Ovary (tissue), 9 donors: ENCODE data around the gene PKD2. TPM values are rescaled to one million over a fixed set of nuclear protein-coding genes. Genes with fewer than 3 reads are reported as not detected.

ENCODE experiments used
- DNase-seq, 5 donors: peaks; one replicate each; pipeline ENCODE4 v3.0.0-alpha.2; 2019 to 2020
- H3K27ac ChIP-seq, 2 donors: fragments of 200-600 bp; one replicate each; pipeline versions ENCODE4 v1.5.1 to v1.8.0; 2019 to 2022
- H3K27me3 ChIP-seq: fragments of 200-600 bp; one replicate; pipeline ENCODE4 v1.8.0; 2022
- H3K36me3 ChIP-seq: fragments of 200-600 bp; sonication (generic); one replicate; pipeline ENCODE4 v1.5.1; 2019
- H3K4me1 ChIP-seq: one replicate; pipeline ENCODE4 v1.8.1; 2013; ENCODE audit warnings: mild to moderate bottlenecking, moderate library complexity; ENCODE audit not compliant: insufficient read depth
- H3K4me3 ChIP-seq: fragments of 200-600 bp; sonication (generic); one replicate; pipeline ENCODE4 v1.5.1; 2017
- H3K9me3 ChIP-seq, 2 donors: fragments of 200-600 bp in 1 of 2; sonication (generic) in 1 of 2; one replicate each; pipeline versions ENCODE4 v1.5.1 to v1.8.1; 2013 to 2019; ENCODE audit warnings: mild to moderate bottlenecking in 1 of 2, moderate library complexity in 1 of 2
- CTCF ChIP-seq, 3 donors: fragments of 450-650 bp in 2 of 3; fragments of 200-600 bp in 1 of 3; IDR thresholded peaks; one replicate each; pipeline versions ENCODE4 v1.5.1 to v1.8.0; 2016 to 2022; ENCODE audit warnings: antibody characterized with exemption in 3 of 3, mild to moderate bottlenecking in 1 of 3
- EP300 ChIP-seq: sonication (generic); formaldehyde crosslinking; IDR thresholded peaks from one replicate; pipeline ENCODE4 v1.6.1; 2017; ENCODE audit warnings: antibody characterized with exemption
- POLR2A ChIP-seq: fragments of 450-650 bp; IDR thresholded peaks from one replicate; pipeline ENCODE4 v1.6.1; 2017; ENCODE audit warnings: antibody characterized with exemption, mild to moderate bottlenecking, moderate library complexity
- WGBS, 3 donors: extraction: QIAGEN DNeasy Blood & Tissue Kit in 1 of 3; methylation state at CpG; one replicate each; pipeline versions ENCODE4 v1.1.5 to v1.1.7; 2013 to 2017; 5-methylcytosine and 5-hydroxymethylcytosine counted together
- intact Hi-C, 4 donors: fragments of 100-400 bp; cut with DNase I; formaldehyde crosslinking; loops; one replicate each; pipeline versions ENCODE4 v1.11.0 to v1.15.1; 2022 to 2023
- polyA plus RNA-seq, 2 donors: library from polyadenylated mRNA; stranded (reverse); fragments of 200-250 nt in 1 of 2; fragments of 350-450 nt in 1 of 2; fragmentation: Illumina TruSeq in 1 of 2; extraction: RNeasy Lipid Tissue Mini Kit (QIAGEN cat#74804) in 1 of 2; gene quantifications; one replicate each; pipeline ENCODE4 v1.2.3, GENCODE V29; 2013 to 2014
- total RNA-seq, 7 donors: library from RNA; depleted of rRNA in 2 of 7; stranded (reverse); fragments of >200 nt in 2 of 7; fragmentation: NEBNext Ultra II Directional in 3 of 7; extraction: Animal tissue kit (Norgen Biotek cat#: 25700) in 3 of 7; gene quantifications; one replicate each; pipeline versions ENCODE4 v1.1.0 to v1.2.4, GENCODE V29; 2016 to 2023
- donor health status: DM: no; HTN: no; CAD: no; lungs with moderate emphysema.
- donor health status: DM: no; HTN: no; CAD: no.
- donor health status: Bipolar disorder and iron deficiency.
- donor health status: DM: yes; HTN: yes; CAD: no.
- donor health status: DM: no; HTN: no; CAD: no.
- donor health status: DM: yes; HTN: yes; CAD: no.

PKD2 gene
- total and polyA plus RNA-seq, 9 donors: 35.7 to 66.9 (median 52.5) TPM

GRCh38 chr4:88028946-88029345 lies 21.5 kb downstream of the PKD2 start:
- H3K9me3 ChIP-seq: no peaks in the 10 kb centered on the region
- no peak overlapping the region for H3K27ac ChIP-seq
- no peaks in the 10 kb centered on the region for H3K36me3 ChIP-seq
- no peaks in the 10 kb centered on the region for H3K27me3 ChIP-seq
- intact Hi-C loops: loop anchor here in 1 of 4 donors (2.0 kb wide), 1 partner anchor 46 kb away; no protein-coding TSS in a partner anchor
- TF ChIP-seq POLR2A (no peak), CTCF (IDR thresholded peaks at IDR 0.05) (no peak), EP300 (no peak)
- no peak for DNase-seq
- H3K4me1 ChIP-seq: no peaks in the 10 kb centered on the region
- 77 to 83% (median 80%) methylated on average over 3 of the region's 3 CpGs for WGBS, 3 donors
- no peak overlapping the region for H3K4me3 ChIP-seq

GRCh38 chr4:88029556-88029955 lies 22.1 kb downstream of the PKD2 start:
- H3K4me1 ChIP-seq: no peaks in the 10 kb centered on the region
- 85 to 90% (median 89%) methylated on average over 3 of the region's 3 CpGs for WGBS, 3 donors
- no peak overlapping the region for H3K27ac ChIP-seq
- no peak for TF ChIP-seq CTCF (IDR thresholded peaks at IDR 0.05)
- TF ChIP-seq POLR2A: no peak
- TF ChIP-seq EP300: no peak
- no peaks in the 10 kb centered on the region for H3K36me3 ChIP-seq
- H3K27me3 ChIP-seq: no peaks in the 10 kb centered on the region
- H3K9me3 ChIP-seq: no peaks in the 10 kb centered on the region
- intact Hi-C loops: loop anchor here in 1 of 4 donors (2.0 kb wide), 1 partner anchor 45 kb away; no protein-coding TSS in a partner anchor
- no peak overlapping the region for H3K4me3 ChIP-seq
- DNase-seq: no peak

- no peak for TF ChIP-seq CTCF (IDR thresholded peaks at IDR 0.05)
- TF ChIP-seq EP300: no peak
- TF ChIP-seq POLR2A: no peak
- no peak overlapping the region for H3K27ac ChIP-seq
- intact Hi-C loops: loop anchor here in 3 of 4 donors (5.0 to 10.0 kb wide), 3 partner anchors 182 to 484 kb away; no protein-coding TSS in a partner anchor
- no peaks in the 10 kb centered on the region for H3K27me3 ChIP-seq
- H3K4me1 ChIP-seq: no peaks in the 10 kb centered on the region
- no peaks in the 10 kb centered on the region for H3K9me3 ChIP-seq
- H3K4me3 ChIP-seq: no peak overlapping the region
- DNase-seq: no peak
- no peaks in the 10 kb centered on the region for H3K36me3 ChIP-seq
- 79 to 82% (median 80%) methylated on average over 12 of the region's 12 CpGs for WGBS, 3 donors
These were observed 23.3 kb downstream of the PKD2 start for GRCh38 chr4:88030565-88031310.

GRCh38 chr4:88033309-88033708 lies 25.9 kb downstream of the PKD2 start:
- Histone ChIP-seq H3K27me3 (no peaks in the 10 kb centered on the region), H3K36me3 (no peaks in the 10 kb centered on the region), H3K4me1 (no peaks in the 10 kb centered on the region), H3K4me3 (no peak overlapping the region), H3K27ac (no peak overlapping the region), H3K9me3 (no peaks in the 10 kb centered on the region)
- intact Hi-C loops: loop anchor here in 3 of 4 donors (5.0 to 10.0 kb wide), 3 partner anchors 179 to 481 kb away; no protein-coding TSS in a partner anchor
- DNase-seq: peak in 1 of 5 donors; percentile 51
- TF ChIP-seq CTCF (IDR thresholded peaks at IDR 0.05): peak; percentile 33 to 57 (median 49)
- no peak for TF ChIP-seq POLR2A
